ENCODE data around the gene SVOP.

DNA sequence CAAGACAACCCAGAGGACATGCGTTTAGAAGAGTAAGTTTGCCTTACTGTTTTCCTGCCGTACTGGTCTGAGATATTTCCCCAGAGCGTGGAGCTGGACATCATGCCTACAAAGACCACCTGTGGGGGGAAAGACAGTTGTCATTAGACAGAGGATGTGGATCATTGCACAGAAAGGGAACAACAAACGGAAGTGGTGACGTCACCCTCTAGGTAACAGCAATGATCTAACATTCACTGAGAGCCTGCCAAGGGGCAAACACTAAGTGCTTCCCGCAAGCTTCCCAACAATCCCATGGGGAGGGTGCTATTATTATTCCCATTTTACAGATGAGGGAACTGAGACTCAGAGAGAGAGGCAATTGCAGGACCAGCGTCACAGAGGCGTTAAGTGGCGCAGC lies 48.5 kb downstream of the SVOP start:
- no peak for TF ChIP-seq EZH2 (IDR thresholded peaks at IDR 0.05; ENCODE audit: borderline replicate concordance, insufficient read depth, low read depth, low read length, poor library complexity, severe bottlenecking)
- TF ChIP-seq, protein P1, sequence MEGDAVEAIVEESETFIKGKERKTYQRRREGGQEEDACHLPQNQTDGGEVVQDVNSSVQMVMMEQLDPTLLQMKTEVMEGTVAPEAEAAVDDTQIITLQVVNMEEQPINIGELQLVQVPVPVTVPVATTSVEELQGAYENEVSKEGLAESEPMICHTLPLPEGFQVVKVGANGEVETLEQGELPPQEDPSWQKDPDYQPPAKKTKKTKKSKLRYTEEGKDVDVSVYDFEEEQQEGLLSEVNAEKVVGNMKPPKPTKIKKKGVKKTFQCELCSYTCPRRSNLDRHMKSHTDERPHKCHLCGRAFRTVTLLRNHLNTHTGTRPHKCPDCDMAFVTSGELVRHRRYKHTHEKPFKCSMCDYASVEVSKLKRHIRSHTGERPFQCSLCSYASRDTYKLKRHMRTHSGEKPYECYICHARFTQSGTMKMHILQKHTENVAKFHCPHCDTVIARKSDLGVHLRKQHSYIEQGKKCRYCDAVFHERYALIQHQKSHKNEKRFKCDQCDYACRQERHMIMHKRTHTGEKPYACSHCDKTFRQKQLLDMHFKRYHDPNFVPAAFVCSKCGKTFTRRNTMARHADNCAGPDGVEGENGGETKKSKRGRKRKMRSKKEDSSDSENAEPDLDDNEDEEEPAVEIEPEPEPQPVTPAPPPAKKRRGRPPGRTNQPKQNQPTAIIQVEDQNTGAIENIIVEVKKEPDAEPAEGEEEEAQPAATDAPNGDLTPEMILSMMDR (IDR thresholded peaks at IDR 0.05) = no peak

Measured in B cell (primary cell).